ENCODE measurements around the gene CECR2.

Gene CECR2

GRCh38 chr22:17434856-17435255, 65.6 kb downstream of the CECR2 start:
- no peaks in the 10 kb centered on the region for H3K9me3 Mint-ChIP-seq
- H3K4me1 Mint-ChIP-seq (ENCODE audit: low read depth), result peaks cover 2% of the 10 kb centered on the region
- H3K27me3 Mint-ChIP-seq (ENCODE audit: low read depth), result peaks cover 10% of the 10 kb centered on the region
- no peak overlapping the region for H3K27ac Mint-ChIP-seq
- H3K36me3 Mint-ChIP-seq (ENCODE audit: low read depth), result no peaks in the 10 kb centered on the region
- no peak overlapping the region for H3K4me3 Mint-ChIP-seq
- DNase-seq (ENCODE audit: low spot score), result no peak

GRCh38 chr22:17435375-17435774, 66.1 kb downstream of the CECR2 start:
- Mint-ChIP-seq H3K36me3 (ENCODE audit: low read depth) (no peaks in the 10 kb centered on the region), H3K4me3 (no peak overlapping the region), H3K27ac (no peak overlapping the region), H3K27me3 (ENCODE audit: low read depth) (peaks cover 10% of the 10 kb centered on the region), H3K9me3 (no peaks in the 10 kb centered on the region), H3K4me1 (ENCODE audit: low read depth) (no peaks in the 10 kb centered on the region)
- no peak for DNase-seq (ENCODE audit: low spot score)

- no peaks in the 10 kb centered on the region for H3K36me3 Mint-ChIP-seq (ENCODE audit: low read depth)
- no peaks in the 10 kb centered on the region for H3K4me1 Mint-ChIP-seq (ENCODE audit: low read depth)
- no peaks in the 10 kb centered on the region for H3K9me3 Mint-ChIP-seq
- no peak overlapping the region for H3K4me3 Mint-ChIP-seq
- H3K27ac Mint-ChIP-seq, result no peak overlapping the region
- peaks cover 10% of the 10 kb centered on the region for H3K27me3 Mint-ChIP-seq (ENCODE audit: low read depth)
- no peak for DNase-seq (ENCODE audit: low spot score)
These were observed 67.2 kb downstream of the CECR2 start for GRCh38 chr22:17436382-17436980.

- H3K4me1 Mint-ChIP-seq (ENCODE audit: low read depth), result no peaks in the 10 kb centered on the region
- H3K36me3 Mint-ChIP-seq (ENCODE audit: low read depth), result no peaks in the 10 kb centered on the region
- peaks cover 10% of the 10 kb centered on the region for H3K27me3 Mint-ChIP-seq (ENCODE audit: low read depth)
- H3K27ac Mint-ChIP-seq, result no peak overlapping the region
- DNase-seq (ENCODE audit: low spot score), result no peak
- no peak overlapping the region for H3K4me3 Mint-ChIP-seq
- H3K9me3 Mint-ChIP-seq, result no peaks in the 10 kb centered on the region
These were observed 67.7 kb downstream of the CECR2 start for GRCh38 chr22:17436981-17437412.

- Mint-ChIP-seq H3K27ac (no peak overlapping the region), H3K9me3 (no peaks in the 10 kb centered on the region), H3K36me3 (ENCODE audit: low read depth) (no peaks in the 10 kb centered on the region), H3K4me1 (ENCODE audit: low read depth) (no peaks in the 10 kb centered on the region), H3K27me3 (ENCODE audit: low read depth) (peaks cover 10% of the 10 kb centered on the region), H3K4me3 (no peak overlapping the region)
- no peak for DNase-seq (ENCODE audit: low spot score)
These were observed 68.8 kb downstream of the CECR2 start for GRCh38 chr22:17438026-17438425.

GRCh38 chr22:17441326-17441725, 72.1 kb downstream of the CECR2 start:
- no peak overlapping the region for H3K27ac Mint-ChIP-seq
- no peak for DNase-seq (ENCODE audit: low spot score)
- H3K36me3 Mint-ChIP-seq (ENCODE audit: low read depth), result no peaks in the 10 kb centered on the region
- H3K9me3 Mint-ChIP-seq, result no peaks in the 10 kb centered on the region
- no peak overlapping the region for H3K4me3 Mint-ChIP-seq
- no peaks in the 10 kb centered on the region for H3K4me1 Mint-ChIP-seq (ENCODE audit: low read depth)
- H3K27me3 Mint-ChIP-seq (ENCODE audit: low read depth), result peaks cover 6% of the 10 kb centered on the region

- no peaks in the 10 kb centered on the region for H3K4me1 Mint-ChIP-seq (ENCODE audit: low read depth)
- no peaks in the 10 kb centered on the region for H3K36me3 Mint-ChIP-seq (ENCODE audit: low read depth)
- no peak overlapping the region for H3K4me3 Mint-ChIP-seq
- no peaks in the 10 kb centered on the region for H3K27me3 Mint-ChIP-seq (ENCODE audit: low read depth)
- DNase-seq (ENCODE audit: low spot score), result no peak
- no peaks in the 10 kb centered on the region for H3K9me3 Mint-ChIP-seq
- no peak overlapping the region for H3K27ac Mint-ChIP-seq
These were observed 74.3 kb downstream of the CECR2 start for GRCh38 chr22:17443405-17444203.

- Mint-ChIP-seq H3K4me3 (no peak overlapping the region), H3K27ac (no peak overlapping the region), H3K4me1 (ENCODE audit: low read depth) (no peaks in the 10 kb centered on the region), H3K9me3 (no peaks in the 10 kb centered on the region), H3K27me3 (ENCODE audit: low read depth) (no peaks in the 10 kb centered on the region), H3K36me3 (ENCODE audit: low read depth) (no peaks in the 10 kb centered on the region)
- DNase-seq (ENCODE audit: low spot score), result no peak
These were observed 74.9 kb downstream of the CECR2 start for GRCh38 chr22:17444204-17444504.

GRCh38 chr22:17446698-17447097, 77.4 kb downstream of the CECR2 start:
- Mint-ChIP-seq H3K27ac (no peak overlapping the region), H3K4me1 (ENCODE audit: low read depth) (peaks cover 4% of the 10 kb centered on the region), H3K4me3 (no peak overlapping the region), H3K36me3 (ENCODE audit: low read depth) (no peaks in the 10 kb centered on the region), H3K9me3 (no peaks in the 10 kb centered on the region), H3K27me3 (ENCODE audit: low read depth) (no peaks in the 10 kb centered on the region)
- DNase-seq (ENCODE audit: low spot score), result no peak

GRCh38 chr22:17451316-17451715, 82.1 kb downstream of the CECR2 start:
- peaks cover 4% of the 10 kb centered on the region for H3K4me1 Mint-ChIP-seq (ENCODE audit: low read depth)
- H3K36me3 Mint-ChIP-seq (ENCODE audit: low read depth), result no peaks in the 10 kb centered on the region
- no peak overlapping the region for H3K27ac Mint-ChIP-seq
- no peak for DNase-seq (ENCODE audit: low spot score)
- H3K4me3 Mint-ChIP-seq, result no peak overlapping the region
- H3K9me3 Mint-ChIP-seq, result no peaks in the 10 kb centered on the region
- peaks cover 5% of the 10 kb centered on the region for H3K27me3 Mint-ChIP-seq (ENCODE audit: low read depth)

GRCh38 chr22:17460895-17461294, 91.6 kb downstream of the CECR2 start:
- Mint-ChIP-seq H3K36me3 (ENCODE audit: low read depth) (no peaks in the 10 kb centered on the region), H3K9me3 (no peaks in the 10 kb centered on the region), H3K27me3 (ENCODE audit: low read depth) (peaks cover 5% of the 10 kb centered on the region), H3K27ac (no peak overlapping the region), H3K4me3 (no peak overlapping the region), H3K4me1 (ENCODE audit: low read depth) (no peaks in the 10 kb centered on the region)
- DNase-seq (ENCODE audit: low spot score), result no peak

- peaks cover 8% of the 10 kb centered on the region for H3K27me3 Mint-ChIP-seq (ENCODE audit: low read depth)
- H3K9me3 Mint-ChIP-seq, result no peaks in the 10 kb centered on the region
- H3K4me3 Mint-ChIP-seq, result no peak overlapping the region
- no peak for DNase-seq (ENCODE audit: low spot score)
- H3K27ac Mint-ChIP-seq, result no peak overlapping the region
- H3K4me1 Mint-ChIP-seq (ENCODE audit: low read depth), result no peaks in the 10 kb centered on the region
- H3K36me3 Mint-ChIP-seq (ENCODE audit: low read depth), result no peaks in the 10 kb centered on the region
These were observed 101.7 kb downstream of the CECR2 start for GRCh38 chr22:17470880-17471500.

- Mint-ChIP-seq H3K36me3 (ENCODE audit: low read depth) (no peaks in the 10 kb centered on the region), H3K4me3 (no peak overlapping the region)
These were observed 102.8 kb downstream of the CECR2 start for GRCh38 chr22:17471886-17472535.

GRCh38 chr22:17472932-17473331, 103.7 kb downstream of the CECR2 start:
- no peak overlapping the region for H3K27ac Mint-ChIP-seq
- H3K36me3 Mint-ChIP-seq (ENCODE audit: low read depth), result no peaks in the 10 kb centered on the region
- no peak for DNase-seq (ENCODE audit: low spot score)
- H3K4me3 Mint-ChIP-seq, result no peak overlapping the region
- H3K4me1 Mint-ChIP-seq (ENCODE audit: low read depth), result no peaks in the 10 kb centered on the region
- no peaks in the 10 kb centered on the region for H3K9me3 Mint-ChIP-seq
- peaks cover 9% of the 10 kb centered on the region for H3K27me3 Mint-ChIP-seq (ENCODE audit: low read depth)

More at GRCh38 chr22:17471886-17472535, 102.8 kb downstream of the CECR2 start:
- Mint-ChIP-seq H3K27ac (no peak overlapping the region), H3K9me3 (no peaks in the 10 kb centered on the region), H3K27me3 (ENCODE audit: low read depth) (peaks cover 8% of the 10 kb centered on the region), H3K4me1 (ENCODE audit: low read depth) (no peaks in the 10 kb centered on the region)
- no peak for DNase-seq (ENCODE audit: low spot score)
